HG03159 (cell line): ENCODE measurements around the gene RASGEF1C.
"Not testable (repeated sequence)": the region's sequence is repeated elsewhere in the genome, so short reads cannot be mapped to it uniquely, and the experiment has no call there.

Source experiments
- ATAC-seq: cut with Tn5 transposase; IDR thresholded peaks from one replicate; pipeline ENCODE4 v1.9.1; 2021; ENCODE audit warnings: mild to moderate bottlenecking, moderate library complexity; ENCODE audit not compliant: unreplicated experiment

The RASGEF1C gene

GRCh38 chr5:180211761-180212035 lies 2.7 kb upstream of the RASGEF1C start:
- no peak for ATAC-seq

GRCh38 chr5:180210961-180211760 lies 2.1 kb upstream of the RASGEF1C start:
- no peak for ATAC-seq

- ATAC-seq: not testable (repeated sequence)
Observed at GRCh38 chr5:180210077-180210476, 1.1 kb upstream of the RASGEF1C start.

GRCh38 chr5:180208435-180209081 lies 453 bp downstream of the RASGEF1C start:
- peak; percentile 34 for ATAC-seq

- no peak for ATAC-seq
Observed at GRCh38 chr5:180208038-180208434, 975 bp downstream of the RASGEF1C start.

GRCh38 chr5:180207593-180207992 lies 1.4 kb downstream of the RASGEF1C start:
- ATAC-seq: no peak

GRCh38 chr5:180206993-180207392 lies 2.0 kb downstream of the RASGEF1C start:
- ATAC-seq: no peak

- ATAC-seq: no peak
Observed at GRCh38 chr5:180205916-180206315, 3.1 kb downstream of the RASGEF1C start.

- ATAC-seq: no peak
Observed at GRCh38 chr5:180204276-180204819, 4.7 kb downstream of the RASGEF1C start.

- no peak for ATAC-seq
Observed at GRCh38 chr5:180202939-180203573, 6.0 kb downstream of the RASGEF1C start.

- no peak for ATAC-seq
Observed at GRCh38 chr5:180201051-180201987, 7.7 kb downstream of the RASGEF1C start.

GRCh38 chr5:180199390-180199789 lies 9.6 kb downstream of the RASGEF1C start:
- no peak for ATAC-seq

- ATAC-seq: no peak
Observed at GRCh38 chr5:180198208-180198607, 10.8 kb downstream of the RASGEF1C start.

- ATAC-seq: no peak
Observed at GRCh38 chr5:180197016-180197702, 11.9 kb downstream of the RASGEF1C start.

GRCh38 chr5:180194410-180195345 lies 14.3 kb downstream of the RASGEF1C start:
- no peak for ATAC-seq

- no peak for ATAC-seq
Observed at GRCh38 chr5:180193749-180194375, 15.1 kb downstream of the RASGEF1C start.

GRCh38 chr5:180191716-180192115 lies 17.3 kb downstream of the RASGEF1C start:
- ATAC-seq: no peak

- ATAC-seq: no peak
Observed at GRCh38 chr5:180187767-180188166, 21.2 kb downstream of the RASGEF1C start.

GRCh38 chr5:180180846-180181245 lies 28.2 kb downstream of the RASGEF1C start:
- no peak for ATAC-seq
